LNCaP clone FGC (cell line): ENCODE data around the gene TAS2R5.
"Not testable (repeated sequence)": the region's sequence is repeated elsewhere in the genome, so short reads cannot be mapped to it uniquely, and the experiment has no call there.

Experiments
- DNase-seq: peaks from one replicate; pipeline ENCODE4 v3.0.0-alpha.2; 2011; ENCODE audit warnings: low read depth
- H3K4me3 ChIP-seq: 2 replicates; pipeline ENCODE4 v1.5.1; 2011; ENCODE audit warnings: mild to moderate bottlenecking, low read depth, low read length, control low read depth
- CTCF ChIP-seq: IDR thresholded peaks from 2 replicates; pipeline ENCODE4 v1.5.1; 2012; ENCODE audit warnings: mild to moderate bottlenecking; ENCODE audit not compliant: control insufficient read depth, insufficient read depth; ENCODE audit errors: extremely low read depth

TAS2R5 gene

GRCh38 chr7:141789917-141790316 is at the start of gene TAS2R5:
TSS of gene TAS2R5 (plus strand) at chr7:141790217. CDS start at chr7:141790362, 145 bp downstream.
- TF ChIP-seq CTCF = no peak
- H3K4me3 ChIP-seq = no peak within 1 kb of the TSS
- DNase-seq = no peak

GRCh38 chr7:141742229-141742628 is 47.8 kb upstream of the TAS2R5 start:
- no peak for DNase-seq
- no peak overlapping the region for H3K4me3 ChIP-seq
- no peak for TF ChIP-seq CTCF

GRCh38 chr7:141744131-141744530 is 45.9 kb upstream of the TAS2R5 start:
- TF ChIP-seq CTCF = no peak
- DNase-seq = no peak
- H3K4me3 ChIP-seq = no peak overlapping the region

- no peak for DNase-seq
- TF ChIP-seq CTCF = no peak
- H3K4me3 ChIP-seq = no peak overlapping the region
These were observed 41.6 kb upstream of the TAS2R5 start for GRCh38 chr7:141748396-141748795.

- DNase-seq, H3K4me3 ChIP-seq: not testable (repeated sequence)
These were observed 38.1 kb upstream of the TAS2R5 start for GRCh38 chr7:141751904-141752303.

GRCh38 chr7:141752634-141753033 is 37.4 kb upstream of the TAS2R5 start:
- no peak overlapping the region for H3K4me3 ChIP-seq
- DNase-seq = no peak
- TF ChIP-seq CTCF = peak; percentile 25; the same call in 1 of the 2 replicates

GRCh38 chr7:141754939-141755338 is 35.1 kb upstream of the TAS2R5 start:
- H3K4me3 ChIP-seq = no peak overlapping the region
- peak; percentile 65 for TF ChIP-seq CTCF
- no peak for DNase-seq
